CMK (cell line): Measurements from ENCODE around the gene ATXN10.
A peak's percentile ranks its signal among the peaks of the same experiment; 100 is the strongest.
"Not testable (repeated sequence)": the region's sequence is repeated elsewhere in the genome, so short reads cannot be mapped to it uniquely, and the experiment has no call there.

Source experiments
- DNase-seq: peaks from one replicate; pipeline ENCODE4 v3.0.0-alpha.2; 2010; ENCODE audit warnings: low read depth

Gene ATXN10

GRCh38 chr22:45642986-45643385 is 28.6 kb upstream of the ATXN10 start:
- DNase-seq, result no peak

- no peak for DNase-seq
Observed at GRCh38 chr22:45644714-45645113, 26.9 kb upstream of the ATXN10 start.

GRCh38 chr22:45645150-45645525 is 26.5 kb upstream of the ATXN10 start:
- no peak for DNase-seq

- DNase-seq, result no peak
Observed at GRCh38 chr22:45645526-45646414, 25.9 kb upstream of the ATXN10 start.

GRCh38 chr22:45647532-45648225 is 24.0 kb upstream of the ATXN10 start:
- no peak for DNase-seq

- DNase-seq, result no peak
Observed at GRCh38 chr22:45648301-45649117, 23.1 kb upstream of the ATXN10 start.

GRCh38 chr22:45649809-45650208 is 21.8 kb upstream of the ATXN10 start:
- DNase-seq, result no peak

- DNase-seq, result no peak
Observed at GRCh38 chr22:45650721-45651120, 20.9 kb upstream of the ATXN10 start.

- no peak for DNase-seq
Observed at GRCh38 chr22:45651931-45652528, 19.6 kb upstream of the ATXN10 start.

- no peak for DNase-seq
Observed at GRCh38 chr22:45656577-45656976, 15.1 kb upstream of the ATXN10 start.

GRCh38 chr22:45657701-45658100 is 13.9 kb upstream of the ATXN10 start:
- DNase-seq, result no peak

- no peak for DNase-seq
Observed at GRCh38 chr22:45664136-45664646, 7.4 kb upstream of the ATXN10 start.

GRCh38 chr22:45667486-45667885 is 4.1 kb upstream of the ATXN10 start:
- DNase-seq, result no peak

- not testable (repeated sequence) for DNase-seq
Observed at GRCh38 chr22:45670363-45670762, 1.3 kb upstream of the ATXN10 start.

GRCh38 chr22:45670981-45671782 is 452 bp upstream of the ATXN10 start:
- no peak for DNase-seq

GRCh38 chr22:45672564-45673481 is 1.2 kb downstream of the ATXN10 start:
- no peak for DNase-seq

- DNase-seq, result peak; percentile 29
Observed at GRCh38 chr22:45673482-45674175, 2.0 kb downstream of the ATXN10 start.

- DNase-seq, result no peak
Observed at GRCh38 chr22:45676024-45676423, 4.4 kb downstream of the ATXN10 start.

- no peak for DNase-seq
Observed at GRCh38 chr22:45677063-45677462, 5.4 kb downstream of the ATXN10 start.
